Neural progenitor cell (in vitro differentiated cells): ENCODE measurements around the gene PAQR4. TPM values are rescaled to one million over a fixed set of nuclear protein-coding genes. Genes with fewer than 3 reads are reported as not detected.

Experiments used
- DNase-seq: peaks from one replicate; pipeline ENCODE4 v3.0.0-alpha.2; 2016; ENCODE audit warnings: low spot score
- H2AFZ ChIP-seq: fragments of 200-600 bp; sonication (generic); replicated peaks from 2 replicates; pipeline ENCODE4 v1.6.1; 2016; ENCODE audit warnings: antibody characterized with exemption
- H3F3A ChIP-seq: fragments of 200-600 bp; sonication (generic); 2 replicates; pipeline ENCODE4 v1.6.1; 2016; ENCODE audit warnings: antibody characterized with exemption, low read depth
- H3K27ac ChIP-seq: fragments of 200-600 bp; sonication (generic); 2 replicates; pipeline ENCODE4 v1.5.1; 2016; ENCODE audit warnings: mild to moderate bottlenecking
- H3K27me3 ChIP-seq: fragments of 200-600 bp; sonication (generic); 2 replicates; pipeline ENCODE4 v1.6.1; 2016; ENCODE audit warnings: mild to moderate bottlenecking, moderate library complexity
- H3K36me3 ChIP-seq: fragments of 200-600 bp; sonication (generic); 2 replicates; pipeline ENCODE4 v1.5.1; 2016
- H3K4me1 ChIP-seq: fragments of 200-600 bp; sonication (generic); 2 replicates; pipeline ENCODE4 v1.6.1; 2016; ENCODE audit warnings: mixed run types
- H3K4me2 ChIP-seq: fragments of 200-600 bp; sonication (generic); 2 replicates; pipeline ENCODE4 v1.6.1; 2016
- H3K4me3 ChIP-seq: fragments of 200-600 bp; sonication (generic); 2 replicates; pipeline ENCODE4 v1.5.1; 2016
- H3K79me2 ChIP-seq: fragments of 200-600 bp; sonication (generic); 2 replicates; pipeline ENCODE4 v1.6.1; 2016; ENCODE audit warnings: low read depth
- H3K9ac ChIP-seq: fragments of 200-600 bp; sonication (generic); 2 replicates; pipeline ENCODE4 v1.6.1; 2016
- H3K9me3 ChIP-seq: fragments of 200-600 bp; sonication (generic); 2 replicates; pipeline ENCODE4 v1.5.1; 2016; ENCODE audit warnings: low read depth
- H4K20me1 ChIP-seq: fragments of 200-600 bp; sonication (generic); 2 replicates; pipeline ENCODE4 v1.6.1; 2016; ENCODE audit warnings: low read depth
- H3K27ac Mint-ChIP-seq: 3 replicates; pipeline ENCODE4 v1.8.0; 2021; ENCODE audit warnings: mixed read lengths
- H3K27me3 Mint-ChIP-seq: 2 replicates; pipeline ENCODE4 v1.8.0; 2022; ENCODE audit warnings: low read depth, mild to moderate bottlenecking, inconsistent platforms, moderate library complexity, mixed read lengths; ENCODE audit not compliant: insufficient read depth
- H3K36me3 Mint-ChIP-seq: 3 replicates; pipeline ENCODE4 v1.8.0; 2021; ENCODE audit warnings: mixed read lengths
- H3K4me1 Mint-ChIP-seq: 3 replicates; pipeline ENCODE4 v1.8.0; 2021; ENCODE audit warnings: mixed read lengths
- H3K4me3 Mint-ChIP-seq: 3 replicates; pipeline ENCODE4 v1.8.0; 2021; ENCODE audit warnings: mild to moderate bottlenecking, moderate library complexity, mixed read lengths
- H3K9me3 Mint-ChIP-seq: 3 replicates; pipeline ENCODE4 v1.8.0; 2020; ENCODE audit warnings: mixed read lengths
- EZH2 ChIP-seq: fragments of 200-600 bp; sonication (generic); IDR thresholded peaks from 2 replicates; pipeline ENCODE4 v1.6.1; 2017; ENCODE audit warnings: antibody characterized with exemption, mild to moderate bottlenecking, moderate library complexity
- EZH2phosphoT487 ChIP-seq: fragments of 200-600 bp; sonication (generic); IDR thresholded peaks from 2 replicates; pipeline ENCODE4 v1.6.1; 2017; ENCODE audit warnings: antibody characterized with exemption
- total RNA-seq: library from RNA; depleted of rRNA; stranded (reverse); fragments of >200 nt; gene quantifications from 2 replicates; pipeline ENCODE4 v1.2.3, GENCODE V29; 2015; ENCODE audit warnings: low replicate concordance
- TF ChIP-seq, protein P1 (sequence below): fragments of 200-600 bp; sonication (generic); IDR thresholded peaks from 2 replicates; pipeline ENCODE4 v1.5.1; 2017; ENCODE audit warnings: antibody characterized with exemption, mild to moderate bottlenecking

Gene PAQR4
- total RNA-seq, 1 donor from 2014 or later: 3.3 TPM

- H3K4me3 Mint-ChIP-seq: no peak overlapping the region
- H3K4me2 ChIP-seq: no peak overlapping the region
- no peaks in the 10 kb centered on the region for H3K36me3 ChIP-seq
- H2AFZ ChIP-seq: no peak overlapping the region
- H3K9me3 ChIP-seq: no peaks in the 10 kb centered on the region
- H3F3A ChIP-seq: no peaks in the 10 kb centered on the region
- H3K9ac ChIP-seq: no peak overlapping the region
- DNase-seq: no peak
- no peak overlapping the region for H3K27ac Mint-ChIP-seq
- H3K4me1 ChIP-seq: no peaks in the 10 kb centered on the region
- TF ChIP-seq, protein P1, sequence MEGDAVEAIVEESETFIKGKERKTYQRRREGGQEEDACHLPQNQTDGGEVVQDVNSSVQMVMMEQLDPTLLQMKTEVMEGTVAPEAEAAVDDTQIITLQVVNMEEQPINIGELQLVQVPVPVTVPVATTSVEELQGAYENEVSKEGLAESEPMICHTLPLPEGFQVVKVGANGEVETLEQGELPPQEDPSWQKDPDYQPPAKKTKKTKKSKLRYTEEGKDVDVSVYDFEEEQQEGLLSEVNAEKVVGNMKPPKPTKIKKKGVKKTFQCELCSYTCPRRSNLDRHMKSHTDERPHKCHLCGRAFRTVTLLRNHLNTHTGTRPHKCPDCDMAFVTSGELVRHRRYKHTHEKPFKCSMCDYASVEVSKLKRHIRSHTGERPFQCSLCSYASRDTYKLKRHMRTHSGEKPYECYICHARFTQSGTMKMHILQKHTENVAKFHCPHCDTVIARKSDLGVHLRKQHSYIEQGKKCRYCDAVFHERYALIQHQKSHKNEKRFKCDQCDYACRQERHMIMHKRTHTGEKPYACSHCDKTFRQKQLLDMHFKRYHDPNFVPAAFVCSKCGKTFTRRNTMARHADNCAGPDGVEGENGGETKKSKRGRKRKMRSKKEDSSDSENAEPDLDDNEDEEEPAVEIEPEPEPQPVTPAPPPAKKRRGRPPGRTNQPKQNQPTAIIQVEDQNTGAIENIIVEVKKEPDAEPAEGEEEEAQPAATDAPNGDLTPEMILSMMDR: no peak
- no peak for TF ChIP-seq EZH2phosphoT487
- no peak for TF ChIP-seq EZH2
- no peaks in the 10 kb centered on the region for H4K20me1 ChIP-seq
- peaks cover 5% of the 10 kb centered on the region for H3K4me1 Mint-ChIP-seq
- H3K9me3 Mint-ChIP-seq: no peaks in the 10 kb centered on the region
- H3K27ac ChIP-seq: no peak overlapping the region
- H3K27me3 ChIP-seq: no peaks in the 10 kb centered on the region
- peaks cover 10% of the 10 kb centered on the region for H3K36me3 Mint-ChIP-seq
- no peaks in the 10 kb centered on the region for H3K79me2 ChIP-seq
- no peak overlapping the region for H3K4me3 ChIP-seq
- H3K27me3 Mint-ChIP-seq: peaks cover 5% of the 10 kb centered on the region
Measured at GRCh38 chr16:2950353-2950724, 18.8 kb upstream of the PAQR4 start.

DNA sequence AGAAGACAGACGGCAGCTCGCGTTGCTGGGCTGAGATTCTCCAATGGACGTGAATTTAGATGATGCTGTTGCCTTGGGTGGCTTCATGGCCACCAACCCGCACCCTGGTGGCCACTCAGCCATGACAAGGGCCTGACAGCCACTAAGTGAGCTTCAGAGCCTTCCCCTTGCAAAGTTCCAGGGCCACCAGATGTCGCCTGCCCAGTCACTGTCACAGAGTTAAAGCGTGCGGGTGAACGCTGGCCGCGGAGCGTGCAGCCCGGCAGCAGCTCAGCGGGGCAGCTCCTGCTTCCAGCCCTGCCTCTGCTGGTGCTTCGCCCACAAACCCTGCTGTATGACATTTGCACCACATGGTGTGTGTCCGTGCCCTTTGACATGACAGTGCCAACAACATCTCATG is 18.4 kb upstream of the PAQR4 start:
- no peaks in the 10 kb centered on the region for H4K20me1 ChIP-seq
- no peaks in the 10 kb centered on the region for H3K36me3 ChIP-seq
- no peak overlapping the region for H3K9ac ChIP-seq
- no peak overlapping the region for H3K27ac ChIP-seq
- peaks cover 10% of the 10 kb centered on the region for H3K36me3 Mint-ChIP-seq
- H3K4me3 Mint-ChIP-seq: no peak overlapping the region
- no peak overlapping the region for H3K4me2 ChIP-seq
- H3K9me3 ChIP-seq: no peaks in the 10 kb centered on the region
- TF ChIP-seq, protein P1: no peak
- no peak for TF ChIP-seq EZH2
- no peak overlapping the region for H2AFZ ChIP-seq
- no peak for DNase-seq
- no peak overlapping the region for H3K4me3 ChIP-seq
- H3K4me1 Mint-ChIP-seq: peaks cover 5% of the 10 kb centered on the region
- no peaks in the 10 kb centered on the region for H3K4me1 ChIP-seq
- no peaks in the 10 kb centered on the region for H3K27me3 ChIP-seq
- no peaks in the 10 kb centered on the region for H3K79me2 ChIP-seq
- no peaks in the 10 kb centered on the region for H3K9me3 Mint-ChIP-seq
- H3K27me3 Mint-ChIP-seq: peaks cover 5% of the 10 kb centered on the region
- no peak overlapping the region for H3K27ac Mint-ChIP-seq
- H3F3A ChIP-seq: no peaks in the 10 kb centered on the region

DNA sequence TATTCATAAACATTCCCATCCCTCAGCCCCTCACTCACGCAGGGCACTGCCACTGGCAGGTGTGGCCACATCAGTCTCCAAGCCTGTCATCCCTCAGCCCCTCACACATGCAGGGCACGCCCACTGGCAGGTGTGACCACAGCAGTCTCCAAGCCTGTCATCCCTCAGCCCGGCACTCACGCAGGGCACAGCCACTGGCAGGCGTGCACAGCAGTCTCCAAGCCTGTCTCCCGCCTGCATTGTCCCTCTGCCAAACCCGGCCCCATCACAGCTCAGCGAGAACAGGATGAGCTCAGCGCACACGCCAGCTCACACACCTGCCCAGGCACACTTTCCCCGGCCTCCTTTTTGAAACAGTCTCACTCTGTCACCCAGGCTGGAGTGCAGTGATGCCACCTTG is 16.5 kb upstream of the PAQR4 start:
- no peaks in the 10 kb centered on the region for H3K9me3 ChIP-seq
- no peak overlapping the region for H3K4me3 Mint-ChIP-seq
- no peak overlapping the region for H3K9ac ChIP-seq
- H4K20me1 ChIP-seq: no peaks in the 10 kb centered on the region
- no peaks in the 10 kb centered on the region for H3K36me3 ChIP-seq
- H3K4me1 Mint-ChIP-seq: peaks cover 7% of the 10 kb centered on the region
- H3K36me3 Mint-ChIP-seq: peaks cover 2% of the 10 kb centered on the region
- TF ChIP-seq EZH2 (no peak), EZH2phosphoT487 (no peak)
- TF ChIP-seq, protein P1: no peak
- H3K4me3 ChIP-seq: no peak overlapping the region
- no peak overlapping the region for H3K4me2 ChIP-seq
- no peaks in the 10 kb centered on the region for H3K27me3 ChIP-seq
- no peak overlapping the region for H3K27ac Mint-ChIP-seq
- peaks cover 5% of the 10 kb centered on the region for H3K27me3 Mint-ChIP-seq
- H3K27ac ChIP-seq: no peak overlapping the region
- no peak for DNase-seq
- H3K4me1 ChIP-seq: no peaks in the 10 kb centered on the region
- no peak overlapping the region for H2AFZ ChIP-seq
- no peaks in the 10 kb centered on the region for H3K79me2 ChIP-seq
- no peaks in the 10 kb centered on the region for H3F3A ChIP-seq
- no peaks in the 10 kb centered on the region for H3K9me3 Mint-ChIP-seq
